ENCODE data around the gene ZNF492.
"Not testable (repeated sequence)": the region's sequence is repeated elsewhere in the genome, so short reads cannot be mapped to it uniquely, and the experiment has no call there.

The ZNF492 gene

DNA sequence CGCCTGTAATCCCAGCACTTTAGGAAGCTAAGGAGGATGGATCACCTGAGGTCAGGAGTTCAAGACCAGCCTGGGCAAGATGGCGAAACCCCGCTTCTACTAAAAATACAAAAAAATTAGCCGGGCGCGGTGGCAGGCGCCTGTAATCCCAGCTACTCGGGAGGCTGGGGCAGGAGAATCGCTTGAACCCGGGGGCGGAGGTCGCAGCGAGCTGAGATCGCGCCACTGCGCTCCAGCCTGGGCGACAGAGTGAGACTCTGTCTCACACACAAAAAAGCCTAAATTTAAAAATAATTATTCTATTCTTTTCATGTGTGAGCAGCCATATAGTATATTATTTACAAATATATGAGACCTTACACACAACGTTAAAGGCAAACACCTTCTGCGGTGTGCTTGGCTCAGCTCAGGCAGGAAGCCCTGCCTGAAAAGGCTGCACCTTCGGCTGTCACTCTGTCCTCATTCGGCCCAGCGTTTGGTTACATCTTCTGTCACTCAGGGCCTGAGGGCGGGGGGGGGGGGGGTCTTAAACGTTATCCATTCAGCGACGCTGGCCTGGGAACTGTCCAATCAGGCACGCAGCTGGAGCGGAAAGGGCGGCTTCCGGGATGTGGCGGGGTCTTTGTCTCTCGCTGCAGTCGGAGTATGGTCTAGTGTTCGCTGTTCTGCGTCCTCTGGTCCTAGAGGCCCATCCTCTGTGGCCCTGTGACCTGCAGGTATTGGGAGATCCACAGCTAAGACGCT is at the start of gene ZNF492:
ZNF492 (plus strand) TSS at position 619 of the 744 bp plus-strand sequence. CDS start 19,076 bp downstream, outside the sequence.
- DNase-seq = not testable (repeated sequence)

- no peak for DNase-seq
These were observed 38.7 kb upstream of the ZNF492 start for GRCh38 chr19:22595422-22595821.

DNA sequence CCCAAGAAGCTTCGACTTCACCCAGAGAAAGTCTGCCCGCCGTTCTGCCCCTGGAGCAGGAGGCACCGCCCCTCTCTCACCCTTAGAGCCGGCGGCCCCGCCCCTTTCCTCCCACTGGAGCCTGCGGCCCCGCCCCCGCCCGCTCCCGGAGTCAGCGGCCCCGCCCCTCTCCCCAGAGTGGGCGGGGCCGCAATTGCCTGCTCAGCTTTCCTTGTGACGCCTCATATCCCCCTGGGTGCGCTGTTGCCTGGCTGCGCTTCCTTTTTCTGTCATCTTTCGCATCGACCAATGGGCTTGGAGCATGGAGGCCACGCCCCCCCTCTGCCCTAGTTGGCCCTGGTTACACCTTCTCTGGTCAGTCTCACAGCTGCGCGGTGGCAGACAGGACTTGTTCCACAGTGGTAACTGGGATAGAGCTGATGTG is 38.2 kb upstream of the ZNF492 start:
- no peak for DNase-seq

DNA sequence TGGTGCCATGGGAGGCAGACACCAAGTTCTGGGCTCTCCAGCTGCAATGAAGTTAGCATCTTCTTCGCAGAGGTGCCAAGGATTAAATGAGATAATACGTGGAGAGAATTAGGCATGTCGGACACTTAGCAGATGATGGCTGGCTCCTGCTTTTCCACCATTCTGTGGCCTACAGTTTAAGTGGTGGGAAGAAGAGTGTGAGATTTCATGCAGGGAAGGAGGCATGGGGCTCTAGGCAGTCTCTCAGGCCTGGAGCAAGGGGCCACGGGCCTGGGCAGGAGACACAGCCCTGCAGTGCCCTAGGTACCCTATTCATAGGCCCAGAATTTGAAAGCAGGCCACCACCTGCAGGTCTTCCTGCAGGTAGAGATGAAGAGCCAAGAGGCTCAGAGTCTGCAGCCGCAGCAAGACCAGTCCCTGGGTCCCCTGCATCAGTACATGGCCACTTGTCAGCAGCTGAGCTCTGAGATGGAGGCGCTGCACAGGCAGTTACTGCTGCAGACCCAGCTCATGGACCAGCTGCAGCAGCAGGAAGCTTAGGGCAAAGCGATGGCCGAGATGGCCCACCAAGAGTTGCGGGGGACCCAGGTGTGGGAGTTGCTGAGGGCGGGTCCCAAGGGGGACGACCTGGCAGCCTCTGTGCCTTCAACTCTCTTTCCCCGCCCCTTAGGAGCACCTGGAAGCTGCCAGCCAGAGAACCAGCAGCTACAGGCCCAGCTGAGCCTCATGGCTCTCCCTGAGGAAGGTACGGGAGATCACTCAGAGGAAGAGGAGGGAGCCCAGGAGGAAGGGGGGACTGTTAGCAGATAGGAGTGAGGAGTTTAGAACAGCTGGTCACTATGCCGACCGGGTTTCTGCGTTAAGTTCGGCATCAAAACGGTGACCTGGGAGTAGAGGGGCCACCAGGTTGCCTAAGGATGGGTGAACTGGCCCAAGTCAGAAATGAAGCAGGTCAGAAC is 33.2 kb upstream of the ZNF492 start:
- DNase-seq = no peak

- no peak for DNase-seq
These were observed 32.1 kb upstream of the ZNF492 start for GRCh38 chr19:22601906-22602630.

GRCh38 chr19:22602631-22603272 is 31.4 kb upstream of the ZNF492 start:
- no peak for DNase-seq

GRCh38 chr19:22603518-22604440 is 30.3 kb upstream of the ZNF492 start:
- DNase-seq = no peak

DNA sequence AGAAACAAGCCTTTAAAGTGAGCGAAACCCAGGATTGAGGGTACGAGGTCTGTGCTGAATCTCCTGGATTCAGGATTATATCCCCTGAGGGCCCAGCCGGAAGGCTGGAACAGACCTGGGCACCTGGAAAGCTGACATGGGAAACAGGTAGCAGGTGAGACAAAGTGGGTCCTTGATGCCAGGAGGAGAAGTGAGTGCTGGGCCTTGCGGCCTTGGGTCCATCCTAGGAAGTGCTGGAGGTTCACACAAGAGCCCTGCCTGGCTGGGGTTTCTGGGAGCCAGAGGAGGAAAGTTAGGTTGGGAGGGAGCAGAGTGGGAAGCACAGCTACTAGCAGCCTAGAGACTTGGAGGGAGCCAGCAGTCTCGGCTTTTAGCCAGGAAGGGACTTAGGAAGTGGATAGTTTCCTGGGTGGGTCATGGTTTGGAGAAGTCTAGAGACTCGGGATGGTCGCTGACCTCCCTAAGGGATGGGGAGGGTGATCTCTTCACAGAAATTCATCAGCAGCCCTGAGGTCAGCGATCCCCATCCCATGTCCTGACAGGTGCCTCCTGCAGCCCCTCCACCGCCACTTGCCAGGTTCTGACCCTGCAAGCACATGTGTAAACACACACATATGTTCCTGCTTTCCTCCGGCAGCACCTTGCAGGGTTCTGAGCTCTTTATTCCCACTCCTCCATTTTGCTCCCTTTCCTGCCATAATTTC is 29.4 kb upstream of the ZNF492 start:
- no peak for DNase-seq

DNA sequence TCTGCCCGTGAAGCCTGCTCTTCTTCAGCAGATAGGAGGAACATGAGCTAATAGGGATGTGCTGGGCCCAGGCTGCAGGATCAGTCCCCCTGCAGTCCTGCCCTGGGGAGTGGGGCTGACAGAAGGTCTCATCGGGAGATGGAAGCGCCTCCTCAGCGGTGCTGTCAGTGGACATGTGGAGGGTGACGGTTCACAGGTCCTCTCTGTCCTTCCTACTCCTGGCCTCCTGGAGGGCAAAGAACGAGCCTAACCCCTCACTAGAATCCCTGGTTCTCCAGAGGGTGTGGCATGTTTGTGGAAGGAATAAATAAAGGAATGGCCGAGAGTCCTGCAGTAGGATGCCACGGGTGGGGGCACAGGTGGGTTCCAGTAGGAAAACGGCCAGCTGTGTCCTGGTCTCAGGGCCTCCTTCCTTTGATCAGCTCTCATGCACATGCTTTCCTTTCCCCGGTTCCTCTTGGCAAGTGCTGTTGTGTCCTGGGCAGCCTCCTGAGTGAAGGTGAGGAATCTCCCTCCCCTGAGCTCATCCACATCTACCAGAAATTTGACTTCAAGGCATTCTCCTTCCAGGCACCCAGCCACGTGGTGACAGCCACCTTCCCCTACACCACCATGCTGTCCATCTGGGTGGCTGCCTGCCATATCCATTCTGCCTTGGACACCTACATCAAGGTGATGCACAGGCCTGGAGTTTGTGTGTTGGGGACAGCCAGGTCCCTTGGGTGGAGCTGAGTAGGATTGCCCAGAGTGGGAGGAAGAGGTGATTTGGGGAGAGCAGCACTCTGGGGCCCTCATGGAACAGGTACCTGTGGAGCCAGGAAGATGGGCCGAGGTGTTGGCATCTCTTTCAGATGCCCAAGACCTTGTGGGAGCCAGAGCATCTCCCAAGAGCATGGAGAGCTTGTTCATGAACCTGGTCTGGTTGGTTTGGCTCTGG is 28.6 kb upstream of the ZNF492 start:
- no peak for DNase-seq

DNA sequence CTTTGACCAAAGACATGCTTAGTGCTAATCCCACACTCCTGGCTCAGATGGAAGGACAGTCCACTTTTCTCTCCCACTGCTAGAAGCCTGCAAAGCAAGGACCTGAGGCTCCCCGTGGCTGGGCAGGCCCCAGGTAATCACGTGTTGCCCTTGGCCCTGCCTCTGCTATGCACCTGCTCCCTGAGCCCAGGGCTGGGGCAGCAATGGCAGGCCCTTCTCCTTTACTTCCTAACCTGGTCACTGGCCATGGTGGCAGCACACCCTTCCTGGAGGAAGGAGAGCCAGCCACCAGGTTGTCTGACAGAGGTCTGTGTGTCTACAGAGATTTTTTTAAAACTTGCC is 27.9 kb upstream of the ZNF492 start:
- DNase-seq = no peak

DNA sequence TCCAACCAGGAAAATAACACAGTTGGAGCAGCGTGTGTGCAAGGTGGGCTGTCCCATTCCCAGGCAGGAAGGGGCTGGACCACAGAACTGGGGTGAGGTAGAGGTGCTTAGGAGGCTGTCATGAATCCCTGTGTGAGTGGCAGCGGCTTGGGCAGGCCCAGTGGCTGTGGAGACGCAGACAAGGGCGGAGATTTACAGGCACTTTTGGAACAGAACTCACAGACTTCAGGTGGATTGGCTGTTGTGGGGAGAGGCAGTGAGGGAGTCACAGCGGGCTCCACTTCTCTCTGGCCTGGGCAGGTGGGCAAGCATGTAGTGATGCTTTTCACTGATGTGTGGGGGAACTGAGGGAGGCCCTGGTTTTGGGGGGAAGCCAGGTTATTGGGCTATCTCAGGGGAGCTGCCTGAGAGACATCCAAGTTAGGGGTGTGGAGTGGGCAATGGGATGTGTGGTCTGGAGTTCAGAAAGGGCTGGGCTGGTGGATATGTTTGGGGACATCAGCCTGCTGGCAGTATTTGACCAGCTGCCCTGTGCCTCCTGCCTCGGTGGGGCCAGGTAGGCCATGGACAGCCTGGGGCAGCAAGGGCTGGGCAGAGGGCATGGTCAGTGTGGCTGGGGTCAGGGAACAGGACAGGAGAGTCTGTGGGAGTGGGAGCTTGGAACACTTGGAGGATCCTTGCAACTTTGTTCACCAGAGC is 27.0 kb upstream of the ZNF492 start:
- DNase-seq = no peak

GRCh38 chr19:22607653-22608430 is 26.3 kb upstream of the ZNF492 start:
- DNase-seq = no peak

- no peak for DNase-seq
These were observed 25.7 kb upstream of the ZNF492 start for GRCh38 chr19:22608441-22608840.

- DNase-seq = no peak
These were observed 24.5 kb upstream of the ZNF492 start for GRCh38 chr19:22609630-22610029.

GRCh38 chr19:22610121-22610520 is 24.0 kb upstream of the ZNF492 start:
- DNase-seq = no peak

DNA sequence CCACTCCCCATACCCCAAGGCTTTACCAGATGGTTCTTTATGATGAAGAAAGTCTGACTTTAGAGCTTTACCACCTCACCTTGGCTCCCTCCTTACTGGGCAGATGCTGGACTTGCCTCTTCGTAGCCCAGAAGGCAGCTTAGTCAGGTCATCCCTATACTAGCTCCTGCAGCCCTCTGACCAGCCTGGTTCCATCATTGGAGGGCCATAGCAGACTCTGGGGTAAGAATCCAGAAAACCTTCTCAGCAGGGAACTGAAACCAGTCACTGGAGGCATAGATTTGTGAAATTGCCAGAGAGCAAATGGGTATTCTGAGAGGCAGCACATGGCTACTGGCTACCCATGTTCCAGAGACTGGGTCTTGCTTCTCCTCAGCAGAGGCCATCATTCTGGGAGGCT is 21.8 kb upstream of the ZNF492 start:
- DNase-seq = no peak

- DNase-seq = no peak
These were observed 17.5 kb upstream of the ZNF492 start for GRCh38 chr19:22616659-22617058.

- not testable (repeated sequence) for DNase-seq
These were observed 16.9 kb upstream of the ZNF492 start for GRCh38 chr19:22617181-22617580.

Measured in NCI-H1436 treated with DMSO at 0.1 percent for 48 hours (cell line).